T-cell (primary cell): ENCODE data around the gene MAP3K10. TPM values are rescaled to one million over a fixed set of nuclear protein-coding genes. Genes with fewer than 3 reads are reported as not detected.

ENCODE experiments used
- ATAC-seq, 4 experiments: fragments of 200-7000 bp in 3 of 4; fragments of 150-1000 bp in 1 of 4; cut with Tn5 transposase; replicated peaks in 1 of 4; 1 replicate in 3 of 4; 2 replicates in 1 of 4; pipeline ENCODE4 v1.10.0; 2021; ENCODE audit warnings: moderate library complexity in 3 of 4, mild to moderate bottlenecking in 2 of 4, moderate number of reproducible peaks in 1 of 4
- CTCF ChIA-PET, 2 donors: fragments of 300-600 bp; sonication (Branson Sonifier 250); formaldehyde crosslinking; loops; one replicate each; lab custom pipeline; 2022; ENCODE audit warnings: antibody characterized with exemption in 2 of 2; lab: Charles Lee
- POLR2A ChIA-PET, 2 donors: fragments of 300-600 bp; sonication (Branson Sonifier 250); formaldehyde crosslinking; loops; one replicate each; lab custom pipeline; 2022; ENCODE audit warnings: antibody characterized with exemption in 2 of 2; lab: Charles Lee
- DNase-seq, 35 experiments: peaks; one replicate each; pipeline versions ENCODE4 v3.0.0 to v3.0.0-alpha.2; 2013 to 2023
- H3K27ac ChIP-seq: one replicate; pipeline ENCODE4 v1.5.1; 2013; ENCODE audit warnings: low read length
- H3K27me3 ChIP-seq, 2 experiments: replicated peaks in 1 of 2; 1 replicate in 1 of 2; 2 replicates in 1 of 2; pipeline versions ENCODE4 v1.6.1 to v1.7.0; 2013; ENCODE audit warnings: low read length in 1 of 2, mixed read lengths in 1 of 2; ENCODE audit not compliant: control insufficient read depth in 2 of 2, insufficient read depth in 2 of 2; ENCODE audit errors: extremely low read depth in 1 of 2
- H3K36me3 ChIP-seq, 2 donors: 1 replicate in 1 of 2; 2 replicates in 1 of 2; pipeline versions ENCODE4 v1.6.1 to v1.7.0; 2013; ENCODE audit warnings: low read length in 1 of 2; ENCODE audit not compliant: control insufficient read depth in 2 of 2, insufficient read depth in 1 of 2; ENCODE audit errors: extremely low read depth in 1 of 2
- H3K4me1 ChIP-seq, 2 experiments: 1 replicate in 1 of 2; 2 replicates in 1 of 2; pipeline versions ENCODE4 v1.6.1 to v1.7.0; 2013; ENCODE audit warnings: low read length in 2 of 2, mixed read lengths in 1 of 2; ENCODE audit not compliant: insufficient read depth in 2 of 2, control insufficient read depth in 1 of 2; ENCODE audit errors: extremely low read depth in 1 of 2
- H3K4me3 ChIP-seq, 2 donors: 1 replicate in 1 of 2; 2 replicates in 1 of 2; pipeline versions ENCODE4 v1.5.1 to v1.7.0; 2013; ENCODE audit warnings: mild to moderate bottlenecking in 2 of 2, low read length in 1 of 2, moderate library complexity in 1 of 2; ENCODE audit not compliant: control insufficient read depth in 1 of 2; ENCODE audit errors: extremely low read depth in 1 of 2
- H3K9me3 ChIP-seq: 2 replicates; pipeline ENCODE4 v1.7.0; 2013
- H3K27ac Mint-ChIP-seq, 2 donors: one replicate each; pipeline ENCODE4 v1.8.0; 2020 to 2021; ENCODE audit warnings: mild to moderate bottlenecking in 2 of 2, mixed read lengths in 2 of 2
- H3K27me3 Mint-ChIP-seq, 2 donors: one replicate each; pipeline ENCODE4 v1.8.0; 2021 to 2022; ENCODE audit warnings: mixed read lengths in 2 of 2
- H3K36me3 Mint-ChIP-seq: one replicate; pipeline ENCODE4 v1.8.0; 2021; ENCODE audit warnings: mixed read lengths
- H3K4me1 Mint-ChIP-seq, 3 donors: one replicate each; pipeline ENCODE4 v1.8.0; 2020 to 2022; ENCODE audit warnings: mixed read lengths in 3 of 3, mild to moderate bottlenecking in 1 of 3
- H3K4me3 Mint-ChIP-seq, 3 donors: one replicate each; pipeline ENCODE4 v1.8.0; 2020 to 2022; ENCODE audit warnings: mild to moderate bottlenecking in 3 of 3, mixed read lengths in 3 of 3, moderate library complexity in 3 of 3
- H3K9me3 Mint-ChIP-seq, 3 donors: one replicate each; pipeline ENCODE4 v1.8.0; 2020 to 2022; ENCODE audit warnings: mixed read lengths in 3 of 3
- WGBS: methylation state at CpG from one replicate; pipeline ENCODE4 v1.1.5; 2013; ENCODE audit warnings: missing lambda C conversion rate; ENCODE audit not compliant: insufficient coverage; 5-methylcytosine and 5-hydroxymethylcytosine counted together
- total RNA-seq, 35 experiments: library from RNA in 6 of 35; stranded (reverse) in 6 of 35; fragments of 120-200 nt in 1 of 35; gene quantifications; one replicate each; pipeline versions ENCODE4 v1.2.1 to v1.2.4 and lab custom pipeline; 2013 to 2026

The MAP3K10 gene
- total RNA-seq = 10 to 100 TPM; 20.9 to 39.6 (median 33.0) TPM
- total RNA-seq (2013) = 9.9 TPM
- 9.5 to 36.5 (median 23.9) reads per million in 29 experiments for total RNA-seq (lab: John Stamatoyannopoulos, UW)

GRCh38 chr19:40190891-40191835 lies at the start of gene MAP3K10:
Gene MAP3K10 (plus strand): TSS chr19:40191426. CDS start chr19:40192032, 606 bp downstream.
- peaks cover 31 to 36% (median 31%) of the 10 kb centered on the region in 3 donors for H3K4me1 Mint-ChIP-seq
- ATAC-seq (peak; percentile 90 to 94 (median 92)), DNase-seq (peak; percentile 44 to 82 (median 65))
- H3K4me3 ChIP-seq = peak within 1 kb of the TSS; percentile 90 to 97
- CTCF ChIA-PET = interaction anchor here in 1 of 2 donors (0.6 kb wide), 1 partner anchor 1188 kb away, joined by 7 read pairs; no protein-coding TSS in a partner anchor
- H3K4me3 Mint-ChIP-seq = peak within 1 kb of the TSS; percentile 81 to 91 (median 84)
- H3K27ac ChIP-seq = peak within 1 kb of the TSS; percentile 88
- no peaks in the 10 kb centered on the region for H3K9me3 ChIP-seq
- H3K27ac Mint-ChIP-seq = peak within 1 kb of the TSS; percentile 86 to 89
- WGBS = under 1% methylated on average over 99 of the region's 116 CpGs
- no peaks in the 10 kb centered on the region for H3K36me3 ChIP-seq
- H3K9me3 Mint-ChIP-seq = no peaks in the 10 kb centered on the region
- no peaks in the 10 kb centered on the region for H3K27me3 ChIP-seq
- H3K27me3 Mint-ChIP-seq = no peaks in the 10 kb centered on the region
- H3K4me1 ChIP-seq = peaks cover 5 to 22% of the 10 kb centered on the region in 2 experiments
- H3K36me3 Mint-ChIP-seq = no peaks in the 10 kb centered on the region
- POLR2A ChIA-PET = interaction anchor here (0.6 to 0.7 kb wide), 2 partner anchors 20 to 95 kb away, joined by 3 to 5 read pairs; no protein-coding TSS in a partner anchor

- Histone ChIP-seq H3K4me1 (peaks cover 21 to 42% of the 10 kb centered on the region in 2 experiments), H3K9me3 (no peaks in the 10 kb centered on the region), H3K27me3 (no peaks in the 10 kb centered on the region), H3K4me3 (no peak overlapping the region), H3K27ac (no peak overlapping the region), H3K36me3 (no peaks in the 10 kb centered on the region)
- DNase-seq (no peak), ATAC-seq (no peak)
- Mint-ChIP-seq H3K27ac (no peak overlapping the region), H3K27me3 (peaks cover 2 to 9% of the 10 kb centered on the region in 2 donors), H3K9me3 (no peaks in the 10 kb centered on the region), H3K4me3 (no peak overlapping the region), H3K36me3 (no peaks in the 10 kb centered on the region), H3K4me1 (peaks cover 40 to 44% (median 43%) of the 10 kb centered on the region in 3 donors)
- 93% methylated on average over 3 of the region's 3 CpGs for WGBS
- POLR2A ChIA-PET = no interaction called here
- CTCF ChIA-PET = interaction anchor here in 1 of 2 donors (0.7 to 0.9 kb wide), 2 partner anchors 23 to 493 kb away, joined by 3 to 4 read pairs; no protein-coding TSS in a partner anchor
Measured at GRCh38 chr19:40141551-40141950, 49.7 kb upstream of the MAP3K10 start.

- no peaks in the 10 kb centered on the region for H3K27me3 Mint-ChIP-seq
- peak overlapping the region; percentile 84 to 87 for H3K27ac Mint-ChIP-seq
- H3K4me3 ChIP-seq = peak overlapping the region in 1 of 2 donors; percentile 27
- H3K27me3 ChIP-seq = no peaks in the 10 kb centered on the region
- H3K4me3 Mint-ChIP-seq = peak overlapping the region; percentile 28 to 66 (median 39)
- H3K36me3 Mint-ChIP-seq = no peaks in the 10 kb centered on the region
- peaks cover 46 to 59% (median 53%) of the 10 kb centered on the region in 3 donors for H3K4me1 Mint-ChIP-seq
- peaks cover 21 to 55% of the 10 kb centered on the region in 2 experiments for H3K4me1 ChIP-seq
- ChIA-PET POLR2A (interaction anchor here (0.6 to 0.7 kb wide), 4 partner anchors 11 to 881 kb away, joined by 3 to 6 read pairs (median 5); no protein-coding TSS in a partner anchor), CTCF (interaction anchor here in 1 of 2 donors (0.6 to 1.8 kb wide), 14 partner anchors 14 to 807 kb away, joined by 3 to 15 read pairs (median 5); no protein-coding TSS in a partner anchor)
- H3K9me3 ChIP-seq = no peaks in the 10 kb centered on the region
- H3K27ac ChIP-seq = peak overlapping the region; percentile 54
- no peaks in the 10 kb centered on the region for H3K36me3 ChIP-seq
- H3K9me3 Mint-ChIP-seq = no peaks in the 10 kb centered on the region
- DNase-seq (peak in 30 of 35 experiments; percentile 16 to 64 (median 34)), ATAC-seq (peak in 3 of 4 experiments; percentile 46 to 72 (median 51))
- whole genome bisulfite sequencing = no CpG with 5 or more reads among the region's 5 CpGs
Measured at GRCh38 chr19:40143612-40144011, 47.6 kb upstream of the MAP3K10 start.

- H3K27ac Mint-ChIP-seq = peak overlapping the region; percentile 88 to 92
- H3K27me3 ChIP-seq = no peaks in the 10 kb centered on the region
- H3K9me3 ChIP-seq = no peaks in the 10 kb centered on the region
- ATAC-seq (peak; percentile 79 to 90 (median 86)), DNase-seq (peak in 15 of 35 experiments; percentile 5 to 79 (median 27))
- CTCF ChIA-PET = interaction anchor here in 1 of 2 donors (0.7 to 1.8 kb wide), 8 partner anchors 14 to 808 kb away, joined by 3 to 15 read pairs (median 5); no protein-coding TSS in a partner anchor
- POLR2A ChIA-PET = interaction anchor here (0.7 kb wide), 3 partner anchors 11 to 784 kb away, joined by 3 to 6 read pairs (median 5); no protein-coding TSS in a partner anchor
- peak overlapping the region; percentile 54 for H3K27ac ChIP-seq
- H3K9me3 Mint-ChIP-seq = no peaks in the 10 kb centered on the region
- H3K27me3 Mint-ChIP-seq = no peaks in the 10 kb centered on the region
- H3K4me3 ChIP-seq = no peak overlapping the region
- H3K36me3 ChIP-seq = no peaks in the 10 kb centered on the region
- H3K4me3 Mint-ChIP-seq = peak overlapping the region; percentile 65 to 66 (median 66)
- 0% methylated on average over 1 of the region's 5 CpGs for WGBS
- H3K4me1 ChIP-seq = peaks cover 21 to 55% of the 10 kb centered on the region in 2 experiments
- peaks cover 46 to 59% (median 53%) of the 10 kb centered on the region in 3 donors for H3K4me1 Mint-ChIP-seq
- H3K36me3 Mint-ChIP-seq = no peaks in the 10 kb centered on the region
Measured at GRCh38 chr19:40144151-40144550, 47.1 kb upstream of the MAP3K10 start.

GRCh38 chr19:40144947-40145748 lies 46.1 kb upstream of the MAP3K10 start:
- no peaks in the 10 kb centered on the region for H3K27me3 ChIP-seq
- H3K9me3 ChIP-seq = no peaks in the 10 kb centered on the region
- ATAC-seq = no peak
- peak overlapping the region; percentile 54 for H3K27ac ChIP-seq
- peak overlapping the region; percentile 80 to 81 for H3K27ac Mint-ChIP-seq
- 43% methylated on average over 2 of the region's 5 CpGs for WGBS
- no peaks in the 10 kb centered on the region for H3K9me3 Mint-ChIP-seq
- peak overlapping the region in 1 of 3 donors; percentile 7 for H3K4me3 Mint-ChIP-seq
- ChIA-PET CTCF (interaction anchor here in 1 of 2 donors (0.6 to 1.8 kb wide), 2 partner anchors 18 to 20 kb away, joined by 3 to 15 read pairs; no protein-coding TSS in a partner anchor), POLR2A (no interaction called here)
- H3K4me1 Mint-ChIP-seq = peaks cover 39 to 55% (median 48%) of the 10 kb centered on the region in 3 donors
- no peak overlapping the region for H3K4me3 ChIP-seq
- H3K4me1 ChIP-seq = peaks cover 21 to 51% of the 10 kb centered on the region in 2 experiments
- no peaks in the 10 kb centered on the region for H3K36me3 ChIP-seq
- H3K36me3 Mint-ChIP-seq = no peaks in the 10 kb centered on the region
- DNase-seq = peak in 1 of 35 experiments; percentile 26
- H3K27me3 Mint-ChIP-seq = no peaks in the 10 kb centered on the region
